Glutamatergic neuron (in vitro differentiated cells): ENCODE measurements around the gene ZGRF1. TPM values are rescaled to one million over a fixed set of nuclear protein-coding genes. Genes with fewer than 3 reads are reported as not detected.

ENCODE experiments used
- DNase-seq: peaks from one replicate; pipeline ENCODE4 v3.0.0; 2022
- H3K27ac Mint-ChIP-seq: one replicate; pipeline ENCODE4 v1.8.0; 2020; ENCODE audit warnings: mild to moderate bottlenecking, mixed read lengths, inconsistent platforms; ENCODE audit not compliant: unreplicated experiment
- H3K27me3 Mint-ChIP-seq: one replicate; pipeline ENCODE4 v1.8.0; 2020; ENCODE audit warnings: mild to moderate bottlenecking, moderate library complexity, mixed read lengths, inconsistent platforms; ENCODE audit not compliant: unreplicated experiment
- H3K36me3 Mint-ChIP-seq: one replicate; pipeline ENCODE4 v1.8.0; 2020; ENCODE audit warnings: mild to moderate bottlenecking, mixed read lengths, inconsistent platforms; ENCODE audit not compliant: unreplicated experiment
- H3K4me1 Mint-ChIP-seq: one replicate; pipeline ENCODE4 v1.8.0; 2020; ENCODE audit warnings: mild to moderate bottlenecking, low read depth, mixed read lengths, inconsistent platforms; ENCODE audit not compliant: unreplicated experiment
- H3K4me3 Mint-ChIP-seq: one replicate; pipeline ENCODE4 v1.8.0; 2020; ENCODE audit warnings: mild to moderate bottlenecking, mixed read lengths, inconsistent platforms; ENCODE audit not compliant: unreplicated experiment
- H3K9me3 Mint-ChIP-seq: one replicate; pipeline ENCODE4 v1.8.0; 2020; ENCODE audit warnings: mild to moderate bottlenecking, moderate library complexity, mixed read lengths, inconsistent platforms; ENCODE audit not compliant: unreplicated experiment
- CTCF ChIP-seq: fragments of 200-600 bp; sonication (generic); IDR thresholded peaks from one replicate; pipeline ENCODE4 v1.5.0; 2021; ENCODE audit not compliant: partially characterized antibody, unreplicated experiment
- total RNA-seq: library from RNA; stranded (reverse); fragmentation: NEBNext Ultra II Directional; extraction: Animal tissue kit (Norgen Biotek cat#: 25700); gene quantifications from one replicate; pipeline ENCODE4 v1.2.1, GENCODE V29; 2021; ENCODE audit not compliant: unreplicated experiment

The ZGRF1 gene
- total RNA-seq, 1 donor from 2014 or later = 18.5 TPM

- H3K9me3 Mint-ChIP-seq = no peaks in the 10 kb centered on the region
- H3K4me1 Mint-ChIP-seq = no peaks in the 10 kb centered on the region
- no peaks in the 10 kb centered on the region for H3K36me3 Mint-ChIP-seq
- no peak overlapping the region for H3K4me3 Mint-ChIP-seq
- no peaks in the 10 kb centered on the region for H3K27me3 Mint-ChIP-seq
- no peak for TF ChIP-seq CTCF
- DNase-seq = no peak
- no peak overlapping the region for H3K27ac Mint-ChIP-seq
Measured at GRCh38 chr4:112552668-112553067, 84.0 kb downstream of the ZGRF1 start.

- no peak for TF ChIP-seq CTCF
- no peak overlapping the region for H3K27ac Mint-ChIP-seq
- DNase-seq = no peak
- H3K27me3 Mint-ChIP-seq = no peaks in the 10 kb centered on the region
- no peaks in the 10 kb centered on the region for H3K4me1 Mint-ChIP-seq
- H3K9me3 Mint-ChIP-seq = no peaks in the 10 kb centered on the region
- H3K36me3 Mint-ChIP-seq = no peaks in the 10 kb centered on the region
- no peak overlapping the region for H3K4me3 Mint-ChIP-seq
Measured at GRCh38 chr4:112550728-112551127, 86.0 kb downstream of the ZGRF1 start.

- no peaks in the 10 kb centered on the region for H3K36me3 Mint-ChIP-seq
Measured at GRCh38 chr4:112546476-112546875, 90.2 kb downstream of the ZGRF1 start.

GRCh38 chr4:112545346-112545745 is 91.4 kb downstream of the ZGRF1 start:
- DNase-seq = no peak
- Mint-ChIP-seq H3K4me3 (no peak overlapping the region), H3K9me3 (no peaks in the 10 kb centered on the region), H3K27me3 (no peaks in the 10 kb centered on the region), H3K4me1 (no peaks in the 10 kb centered on the region), H3K27ac (no peak overlapping the region), H3K36me3 (no peaks in the 10 kb centered on the region)
- no peak for TF ChIP-seq CTCF

More at GRCh38 chr4:112546476-112546875, 90.2 kb downstream of the ZGRF1 start:
- Mint-ChIP-seq H3K9me3 (no peaks in the 10 kb centered on the region), H3K27me3 (no peaks in the 10 kb centered on the region), H3K4me3 (no peak overlapping the region), H3K4me1 (no peaks in the 10 kb centered on the region), H3K27ac (no peak overlapping the region)
- TF ChIP-seq CTCF = no peak
- no peak for DNase-seq

- Mint-ChIP-seq H3K27ac (no peak overlapping the region), H3K4me1 (peaks cover 4% of the 10 kb centered on the region), H3K9me3 (no peaks in the 10 kb centered on the region), H3K27me3 (no peaks in the 10 kb centered on the region), H3K4me3 (no peak overlapping the region), H3K36me3 (no peaks in the 10 kb centered on the region)
- no peak for TF ChIP-seq CTCF
- DNase-seq = no peak
Measured at GRCh38 chr4:112540695-112541094, 96.0 kb downstream of the ZGRF1 start.
